Measurements from ENCODE around the gene KCNMB4. TPM values are rescaled to one million over a fixed set of nuclear protein-coding genes. Genes with fewer than 3 reads are reported as not detected.

The KCNMB4 gene
- total RNA-seq, 2 donors from 2014 or later = 0.73 to 1.5 TPM

DNA sequence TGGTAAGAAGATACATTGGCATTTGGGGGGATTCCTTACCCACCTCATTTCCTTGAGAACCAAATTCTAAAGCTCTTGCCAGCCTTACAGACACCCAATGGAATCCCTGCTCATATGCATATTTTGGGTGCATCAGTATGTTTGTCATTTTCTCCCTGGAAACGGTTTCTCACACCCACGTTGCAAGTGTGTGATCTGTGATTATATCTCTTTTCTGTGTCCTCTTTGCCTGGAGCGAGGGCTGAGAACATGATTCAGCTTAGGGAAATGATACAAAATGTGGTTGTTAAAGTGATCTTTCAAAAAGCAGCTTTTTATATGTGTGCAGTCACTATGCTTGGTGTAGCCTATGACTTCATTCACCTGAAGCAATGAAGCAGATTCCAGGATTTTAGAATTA is 52.0 kb downstream of the KCNMB4 start:
- ATAC-seq = no peak
- no peak for DNase-seq
- intact Hi-C loops (cut with DNase I, micrococcal nuclease) = no loop called here

DNA sequence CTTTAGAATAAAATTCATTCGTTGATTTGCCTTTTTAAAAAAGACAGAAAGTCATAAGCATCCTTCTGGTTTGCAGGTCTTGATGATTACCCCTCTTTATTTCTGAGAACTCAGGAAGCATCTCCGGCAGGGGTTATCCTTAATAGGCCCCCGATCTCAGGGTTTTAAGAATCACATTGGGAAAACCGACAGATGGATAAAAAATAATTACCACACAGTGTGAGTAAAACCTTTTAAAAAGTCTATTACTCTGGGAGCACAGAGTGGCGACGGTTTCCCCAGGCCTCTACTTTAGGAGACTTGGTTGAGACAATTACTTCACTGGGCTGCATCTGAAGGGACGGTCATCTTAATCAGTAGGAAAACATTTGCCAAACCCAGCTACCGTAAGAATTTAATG is 56.5 kb downstream of the KCNMB4 start:
- ATAC-seq (no peak), DNase-seq (no peak)
- intact Hi-C loops (cut with DNase I, micrococcal nuclease) = no loop called here

DNA sequence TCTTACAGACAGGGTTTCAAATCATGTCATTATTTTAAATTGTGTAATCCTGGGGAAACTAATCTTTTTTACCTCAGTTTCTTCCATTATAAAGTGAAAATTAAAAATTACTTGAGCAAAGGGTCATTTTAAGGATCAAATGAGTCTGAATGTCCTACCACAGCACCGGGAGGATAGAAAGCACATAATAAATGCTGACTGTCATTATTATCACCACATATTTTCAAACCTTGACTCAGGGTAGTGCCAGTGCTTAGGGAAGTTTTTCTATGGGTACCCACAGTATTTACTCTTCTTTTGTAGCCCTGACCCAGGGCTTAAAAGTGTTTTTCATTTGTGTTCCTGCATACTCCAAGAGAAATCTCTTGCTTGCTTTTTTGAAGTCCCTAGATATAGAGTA is 60.5 kb downstream of the KCNMB4 start:
- DNase-seq = no peak
- no peak for ATAC-seq
- intact Hi-C loops (cut with DNase I, micrococcal nuclease) = no loop called here

DNA sequence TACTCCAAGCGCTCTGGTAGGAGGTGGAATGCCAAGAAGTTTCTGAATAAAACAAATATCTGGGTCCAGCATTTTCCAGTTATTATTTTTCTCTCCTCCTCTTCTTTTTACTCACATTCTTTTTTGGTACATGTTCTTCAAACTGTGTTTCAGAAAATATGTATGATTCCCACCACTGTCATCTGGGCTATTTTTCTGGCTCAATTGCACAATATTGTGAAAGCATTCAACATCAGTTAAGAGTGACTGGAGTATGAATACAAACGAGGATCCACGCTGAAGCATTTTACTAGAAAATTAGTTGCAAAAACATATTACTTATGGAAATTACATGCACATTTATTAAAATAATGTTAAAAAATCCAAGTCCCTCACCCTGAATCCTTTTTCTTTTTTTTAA is 61.5 kb downstream of the KCNMB4 start:
- DNase-seq = no peak

DNA sequence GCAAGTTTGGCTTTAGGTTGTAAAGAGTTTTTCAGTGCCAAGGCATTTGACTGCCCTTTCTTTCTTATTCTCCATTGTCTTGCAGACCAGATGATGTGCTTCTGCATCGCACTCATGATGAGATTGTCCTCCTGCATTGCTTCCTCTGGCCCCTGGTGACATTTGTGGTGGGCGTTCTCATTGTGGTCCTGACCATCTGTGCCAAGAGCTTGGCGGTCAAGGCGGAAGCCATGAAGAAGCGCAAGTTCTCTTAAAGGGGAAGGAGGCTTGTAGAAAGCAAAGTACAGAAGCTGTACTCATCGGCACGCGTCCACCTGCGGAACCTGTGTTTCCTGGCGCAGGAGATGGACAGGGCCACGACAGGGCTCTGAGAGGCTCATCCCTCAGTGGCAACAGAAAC is 64.3 kb downstream of the KCNMB4 start:
- intact Hi-C loops (cut with DNase I, micrococcal nuclease) = no loop called here
- ATAC-seq (no peak), DNase-seq (no peak)

More for the DNA sequence above, 61.5 kb downstream of the KCNMB4 start:
- no peak for ATAC-seq
- intact Hi-C loops (cut with DNase I, micrococcal nuclease) = no loop called here

DNA sequence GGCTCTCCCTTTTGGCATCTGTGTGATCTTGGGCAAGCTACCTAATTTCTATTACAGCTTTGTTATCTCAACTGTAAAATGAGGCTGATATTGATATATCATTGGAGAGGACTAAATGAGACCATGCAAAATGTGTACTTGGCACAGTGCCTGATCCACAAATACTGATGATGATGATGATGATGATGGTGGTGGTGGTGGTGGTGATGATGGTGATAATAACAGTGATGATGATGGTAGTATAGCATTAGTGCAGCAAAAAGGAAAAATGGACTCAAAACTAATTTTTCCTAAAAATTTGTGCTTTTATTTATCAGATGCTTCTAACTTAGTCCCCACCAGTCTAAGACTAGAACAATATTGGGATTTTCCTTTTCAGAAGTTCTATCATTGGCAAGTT is 70.7 kb downstream of the KCNMB4 start:
- ATAC-seq (no peak), DNase-seq (no peak)
- intact Hi-C loops (cut with DNase I, micrococcal nuclease) = no loop called here

DNA sequence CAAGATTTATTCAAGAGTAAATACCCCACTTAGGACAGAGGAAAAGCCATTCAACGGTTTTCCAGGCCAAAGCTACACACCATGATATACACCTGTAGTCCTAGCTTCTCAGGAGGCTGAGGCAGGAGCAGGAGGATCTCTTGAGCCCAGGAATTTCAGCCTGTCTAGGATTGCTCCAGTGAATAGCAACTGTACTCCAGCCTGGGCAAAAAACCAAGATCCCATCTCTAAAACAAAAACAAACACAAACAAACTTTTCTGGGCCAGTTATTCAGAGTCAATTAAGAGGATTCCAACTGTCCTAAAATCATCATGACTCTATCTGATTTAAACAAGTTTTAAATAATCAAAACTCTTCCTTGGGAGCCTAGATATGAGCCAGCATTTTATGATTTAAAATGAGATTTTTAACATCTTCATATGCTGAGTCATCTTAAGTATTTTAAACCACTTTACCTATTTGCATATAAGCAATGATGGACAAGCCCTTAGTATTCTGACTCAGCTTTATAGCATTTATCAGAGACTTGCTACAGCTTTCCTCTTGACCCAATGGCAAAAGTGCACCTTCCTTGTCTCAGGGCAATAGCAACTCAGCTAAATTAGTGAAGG is 77.1 kb downstream of the KCNMB4 start:
- intact Hi-C loops (cut with DNase I, micrococcal nuclease) = no loop called here
- DNase-seq (no peak), ATAC-seq (no peak)

DNA sequence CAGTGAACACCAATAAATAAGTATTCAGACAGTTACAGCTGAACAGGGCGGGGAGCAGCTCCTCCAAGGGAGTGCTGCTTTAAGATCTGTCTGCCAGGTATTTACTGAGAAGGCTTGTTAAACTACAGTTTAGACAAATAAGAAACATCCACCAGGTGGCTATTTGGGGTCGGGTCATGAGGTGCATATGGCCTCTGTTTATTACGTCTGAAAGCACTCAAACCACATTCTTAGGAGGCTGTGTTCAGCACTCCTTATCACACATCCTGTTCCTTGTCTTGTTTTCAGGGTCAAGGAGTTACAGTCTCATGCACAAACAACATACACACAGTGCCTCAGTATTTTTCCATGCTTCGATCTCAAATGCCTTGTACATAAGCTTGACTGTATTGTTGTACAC is 78.8 kb downstream of the KCNMB4 start:
- ATAC-seq (peak; percentile 28), DNase-seq (no peak)
- intact Hi-C loops (cut with DNase I, micrococcal nuclease) = no loop called here

DNA sequence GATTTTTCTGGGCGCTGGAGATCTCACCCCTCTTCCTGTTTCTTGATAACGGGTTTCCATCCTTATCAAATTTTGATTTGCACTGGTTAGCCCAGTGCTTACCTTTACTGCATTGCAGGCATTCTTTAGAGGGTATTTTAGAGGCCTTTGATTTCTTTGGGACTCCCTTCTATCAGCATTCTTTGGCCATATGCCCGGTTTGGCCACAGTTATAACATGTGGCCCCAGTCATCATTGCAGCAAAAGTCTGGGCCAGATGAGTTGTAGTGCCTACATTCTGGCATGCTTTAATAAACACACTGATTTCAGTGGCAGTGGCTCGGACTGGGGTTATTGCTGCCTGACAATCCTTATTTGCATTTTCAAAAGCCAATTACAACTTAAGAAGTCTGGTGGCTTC is 82.3 kb downstream of the KCNMB4 start:
- no peak for DNase-seq
- ATAC-seq = no peak
- intact Hi-C loops (cut with DNase I, micrococcal nuclease) = no loop called here

DNA sequence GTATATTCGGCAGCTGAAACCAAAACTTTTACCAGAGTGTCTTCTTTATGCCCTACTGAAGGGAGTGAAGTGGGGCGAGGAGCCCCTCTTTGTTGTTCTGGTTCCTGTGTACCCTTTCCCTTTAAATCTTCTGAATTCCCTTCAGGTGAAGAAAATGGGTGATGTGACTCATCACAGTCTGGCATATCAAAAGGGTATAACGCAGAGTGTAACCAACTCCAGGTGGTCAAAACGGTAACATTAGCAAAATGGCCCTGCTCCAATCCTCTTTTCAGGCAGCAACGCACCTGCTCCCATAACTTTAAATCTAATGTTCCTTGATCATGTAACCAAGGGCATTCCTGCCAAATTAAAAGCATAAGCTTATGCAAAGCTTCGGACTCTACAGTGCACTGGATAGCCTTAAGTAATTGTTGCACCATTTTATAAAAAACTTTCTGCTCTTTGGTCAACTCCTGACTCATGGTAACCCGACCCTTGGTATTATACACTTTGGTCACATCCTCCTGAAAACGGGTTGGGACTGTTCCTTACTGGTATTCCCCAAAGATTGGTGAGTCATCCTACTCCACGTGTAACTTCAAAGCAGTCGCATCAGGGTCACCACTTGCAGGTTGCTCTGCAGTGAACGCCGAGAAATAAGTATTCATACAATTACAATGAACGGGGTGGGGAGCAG is 83.1 kb downstream of the KCNMB4 start:
- DNase-seq (no peak), ATAC-seq (no peak)
- intact Hi-C loops (cut with DNase I, micrococcal nuclease) = no loop called here

DNA sequence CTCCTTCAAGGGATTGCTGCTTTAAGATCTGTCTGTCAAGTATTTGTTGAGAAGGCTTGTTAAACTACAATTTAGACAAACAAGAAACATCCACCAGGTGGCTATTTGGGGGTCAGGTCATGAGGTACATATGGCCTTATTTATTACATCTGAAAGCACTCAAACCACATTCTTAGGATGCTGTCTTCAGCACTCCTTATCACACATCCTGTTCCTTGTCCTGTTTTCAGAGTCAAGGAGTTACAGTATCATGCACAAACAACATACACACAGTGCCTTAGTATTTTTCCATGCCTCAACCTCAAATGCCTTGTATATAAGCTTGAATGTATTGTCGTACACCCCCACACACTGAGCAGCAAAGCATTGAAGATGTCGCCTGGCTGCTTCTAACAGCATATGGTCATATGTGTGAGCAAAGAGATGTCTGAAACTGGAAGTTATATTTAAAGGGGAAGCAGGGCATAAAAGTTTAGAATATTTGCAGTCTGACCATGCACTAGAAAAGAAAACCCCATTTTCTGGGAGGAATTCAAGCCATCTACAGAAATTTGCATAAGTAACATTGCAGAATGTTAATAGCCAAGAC is 83.8 kb downstream of the KCNMB4 start:
- ATAC-seq (no peak), DNase-seq (no peak)
- intact Hi-C loops (cut with DNase I, micrococcal nuclease) = no loop called here

DNA sequence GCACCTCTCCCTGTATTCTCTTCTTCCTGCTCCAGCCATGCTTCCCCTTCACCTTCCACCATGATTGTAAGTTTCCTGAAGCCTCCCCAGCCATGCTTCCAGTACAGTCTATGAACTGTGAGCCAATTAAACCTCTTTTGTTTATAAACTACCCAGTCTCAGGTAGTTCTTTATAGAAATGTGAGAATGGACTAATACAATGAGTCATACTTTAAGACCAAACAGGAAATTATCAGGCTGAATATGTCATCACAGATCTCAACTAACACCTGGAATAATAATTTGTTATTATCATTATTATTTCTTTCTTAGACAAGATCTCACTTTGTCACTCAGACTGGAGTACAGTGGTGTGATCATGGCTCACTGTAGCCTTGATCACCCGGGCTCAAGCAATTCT is 85.4 kb downstream of the KCNMB4 start:
- intact Hi-C loops (cut with DNase I, micrococcal nuclease) = no loop called here
- ATAC-seq (no peak), DNase-seq (no peak)

DNA sequence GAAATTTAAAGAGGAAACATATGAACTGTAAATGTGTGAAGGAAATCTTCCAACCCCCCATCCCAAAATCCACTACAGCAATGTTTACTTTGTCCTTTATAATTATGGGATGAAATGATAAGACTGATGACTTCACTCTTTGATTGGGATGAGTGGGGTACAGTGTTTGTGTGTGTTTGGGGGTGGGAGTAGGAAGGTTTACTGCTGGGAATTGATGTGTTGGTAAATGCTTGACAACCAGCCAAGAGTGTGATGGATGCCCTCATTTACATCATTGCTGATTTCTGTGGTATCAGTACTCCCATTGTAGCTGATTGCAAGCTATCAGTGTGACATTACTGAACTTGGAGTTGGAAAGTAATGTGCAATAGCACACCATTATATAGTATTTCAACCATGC is 90.9 kb downstream of the KCNMB4 start:
- intact Hi-C loops (cut with DNase I, micrococcal nuclease) = no loop called here
- ATAC-seq (no peak), DNase-seq (no peak)

DNA sequence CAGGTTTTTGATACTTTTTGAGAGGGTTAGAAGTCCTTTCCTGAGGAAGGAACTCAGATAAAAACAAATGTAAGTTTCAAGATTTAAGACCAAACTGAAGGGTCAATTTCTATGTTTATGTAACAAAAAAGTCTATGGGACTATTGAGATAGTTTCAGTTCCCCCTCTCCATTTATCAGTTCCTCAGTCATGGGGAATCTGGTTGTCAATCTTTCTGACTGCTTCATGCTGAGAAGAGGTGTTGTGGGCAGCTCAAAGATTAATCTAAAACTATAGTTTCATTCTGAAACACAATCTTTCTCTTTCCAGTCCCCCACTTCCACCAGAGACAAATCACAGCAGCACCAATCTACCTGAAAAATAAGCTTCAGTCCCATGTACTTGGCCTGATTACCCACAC is 93.7 kb downstream of the KCNMB4 start:
- DNase-seq (no peak), ATAC-seq (no peak)
- intact Hi-C loops (cut with DNase I, micrococcal nuclease) = no loop called here

DNA sequence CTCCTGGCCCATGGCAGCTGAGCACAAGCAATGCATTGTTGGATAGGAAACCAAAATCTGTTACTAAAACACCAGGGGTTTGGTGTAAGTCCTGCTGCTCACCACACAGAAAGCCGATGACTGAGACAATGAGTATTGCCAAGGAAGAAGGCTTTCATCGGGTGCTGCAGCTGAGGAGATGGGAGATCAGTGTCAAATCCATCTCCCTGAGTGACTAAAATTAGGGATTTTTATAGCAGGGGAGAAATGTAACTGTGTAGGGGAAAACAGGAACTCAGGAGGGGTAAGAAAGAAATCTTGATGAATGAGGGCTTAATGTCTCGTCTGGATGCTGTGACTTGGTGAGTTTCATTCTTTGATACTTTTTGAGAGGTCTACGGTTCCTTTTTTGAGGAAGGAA is 97.9 kb downstream of the KCNMB4 start:
- no peak for ATAC-seq
- DNase-seq = no peak
- intact Hi-C loops (cut with DNase I, micrococcal nuclease) = no loop called here

DNA sequence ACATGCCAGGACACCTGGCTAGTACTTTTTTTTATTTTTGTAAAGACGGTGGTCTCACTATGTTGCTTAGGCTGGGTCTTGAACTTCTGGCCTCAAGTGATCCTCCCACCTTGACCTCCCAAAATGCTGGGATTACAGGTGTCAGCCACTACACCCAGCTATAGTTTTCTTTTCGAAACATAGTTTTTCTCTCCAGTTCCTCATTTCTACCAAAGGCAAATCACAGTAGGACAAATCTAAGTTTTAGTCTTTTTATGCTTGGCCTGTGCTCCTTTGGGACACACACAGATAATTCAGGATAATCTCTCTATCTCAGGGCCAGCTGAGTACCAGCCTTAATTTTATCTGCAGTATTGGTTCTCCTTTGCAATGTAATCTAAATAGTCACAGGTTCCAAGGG is 100.7 kb downstream of the KCNMB4 start:
- DNase-seq (no peak), ATAC-seq (no peak)
- intact Hi-C loops (cut with DNase I, micrococcal nuclease) = no loop called here

DNA sequence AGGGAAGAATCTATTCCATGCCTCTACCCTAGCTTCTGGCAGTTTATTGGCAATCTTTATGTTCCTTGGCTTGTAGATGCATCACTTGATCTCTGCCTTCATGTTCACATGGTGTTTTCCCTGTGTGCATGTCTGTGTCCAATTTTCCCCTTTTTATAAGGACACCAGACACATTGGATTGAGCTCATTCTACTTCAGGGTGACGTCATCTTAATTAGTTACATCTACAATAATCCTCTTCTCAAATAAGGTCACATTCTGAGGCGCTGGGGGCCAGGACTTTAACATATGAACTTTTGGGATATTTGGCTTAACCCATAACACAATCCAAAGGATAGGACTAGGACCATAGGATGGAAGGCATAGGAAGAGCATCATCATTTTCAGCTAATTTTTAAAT is 101.4 kb downstream of the KCNMB4 start:
- DNase-seq (no peak), ATAC-seq (no peak)
- intact Hi-C loops (cut with DNase I, micrococcal nuclease) = no loop called here

DNA sequence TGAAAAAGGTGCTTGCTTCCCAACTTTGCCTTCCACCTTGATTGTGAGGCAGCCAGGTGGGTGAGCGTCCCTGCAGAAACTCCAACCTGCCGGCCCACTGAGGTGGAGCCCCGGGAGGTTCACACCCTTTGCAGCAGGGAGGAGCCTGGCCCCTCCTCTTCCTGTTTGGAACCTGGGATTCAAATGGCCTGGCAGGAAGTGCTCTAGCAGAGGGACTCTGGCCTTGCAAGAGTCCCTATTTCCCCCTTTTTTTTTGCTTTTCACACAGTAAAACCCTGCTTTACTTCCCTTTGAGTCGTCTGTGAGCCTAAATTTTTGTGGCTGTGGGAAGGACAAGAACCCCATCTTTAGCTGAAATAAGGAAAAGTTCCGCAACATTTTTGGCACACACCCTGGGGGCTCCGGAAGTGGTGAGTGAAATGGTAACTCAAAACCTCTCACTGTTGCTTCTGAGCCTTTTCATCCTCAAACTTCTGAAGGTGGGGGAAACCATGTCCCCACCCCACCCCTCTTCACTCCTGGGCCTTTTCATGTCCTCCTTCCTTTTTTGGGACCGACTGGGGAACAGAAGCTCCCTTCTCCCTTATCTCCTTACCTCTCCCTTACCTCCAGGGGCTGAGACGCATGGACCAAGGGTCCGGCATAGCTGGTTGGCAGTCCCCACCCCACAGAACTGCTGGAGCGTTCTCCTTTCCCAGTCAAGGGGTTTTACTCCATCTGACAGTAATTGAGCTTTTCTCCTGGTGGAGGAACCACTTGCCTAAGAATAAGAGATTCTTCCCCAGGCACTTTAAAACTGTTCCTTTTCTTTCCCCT is 102.0 kb downstream of the KCNMB4 start:
- ATAC-seq (no peak), DNase-seq (no peak)
- intact Hi-C loops (cut with DNase I, micrococcal nuclease) = no loop called here

DNA sequence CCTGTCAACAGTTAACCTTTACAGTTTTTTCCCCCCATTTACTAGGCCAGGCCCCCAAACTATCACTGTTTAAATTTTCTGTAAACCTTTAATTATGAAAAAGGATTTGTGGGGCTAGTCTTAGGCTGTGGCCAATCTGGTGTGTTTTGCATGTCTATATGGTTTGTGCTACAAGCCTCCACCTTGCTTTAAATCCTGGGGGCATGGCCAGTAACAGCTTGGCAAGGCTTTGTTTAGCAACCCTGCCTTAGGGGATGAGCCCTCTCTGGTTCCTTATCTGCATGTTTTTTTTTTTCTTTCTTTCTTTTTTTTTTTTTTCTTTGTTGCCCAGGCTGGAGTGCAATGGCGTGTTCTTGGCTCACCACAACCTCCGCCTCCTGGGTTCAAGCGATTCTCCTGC is 102.7 kb downstream of the KCNMB4 start:
- intact Hi-C loops (cut with DNase I, micrococcal nuclease) = no loop called here
- DNase-seq (no peak), ATAC-seq (no peak)

DNA sequence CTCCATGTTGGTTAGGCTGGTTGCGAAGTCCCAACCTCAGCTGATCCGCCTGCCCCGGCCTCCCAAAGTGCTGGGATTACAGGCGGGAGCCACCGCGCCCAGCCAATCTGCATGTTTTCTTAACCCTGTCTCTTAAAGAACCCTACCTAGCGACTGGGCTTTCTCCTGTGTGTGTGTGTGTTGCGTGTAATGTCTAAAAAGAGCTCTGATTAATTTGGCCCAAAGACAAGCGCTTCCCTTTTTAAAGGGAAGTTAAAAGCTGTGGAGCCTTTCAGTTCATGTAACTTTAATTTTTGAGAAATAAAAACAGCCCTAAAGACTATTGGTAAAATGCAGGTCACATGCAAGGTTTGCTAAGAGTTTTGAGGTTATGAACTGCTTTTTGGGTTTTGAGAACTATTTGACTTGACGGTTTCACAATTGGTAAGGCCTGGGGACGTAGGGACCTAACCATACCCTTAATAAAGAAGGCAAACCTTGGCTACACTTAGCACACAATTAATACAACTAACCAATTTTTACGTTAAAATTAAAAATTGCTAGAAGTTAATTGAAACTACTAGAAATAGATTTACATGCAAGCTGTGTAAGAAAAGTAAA is 103.2 kb downstream of the KCNMB4 start:
- ATAC-seq (no peak), DNase-seq (no peak)
- intact Hi-C loops (cut with DNase I, micrococcal nuclease) = no loop called here
